C4-2B (cell line): ENCODE measurements around the gene SIT1.
"Not testable (repeated sequence)": the region's sequence is repeated elsewhere in the genome, so short reads cannot be mapped to it uniquely, and the experiment has no call there.

ENCODE experiments used
- H3K27ac ChIP-seq: fragments of 450-650 bp; 2 replicates; pipeline ENCODE4 v1.5.1; 2017
- CTCF ChIP-seq: fragments of 450-650 bp; conservative IDR thresholded peaks from 2 replicates; pipeline ENCODE4 v1.5.1; 2017; ENCODE audit warnings: mild to moderate bottlenecking
- ZFX ChIP-seq: fragments of 450-650 bp; IDR thresholded peaks from 2 replicates; pipeline ENCODE4 v1.6.1; 2017

Gene SIT1

GRCh38 chr9:35639631-35640030 is 11.1 kb downstream of the SIT1 start:
- TF ChIP-seq ZFX, result no peak
- no peak for TF ChIP-seq CTCF
- no peak overlapping the region for H3K27ac ChIP-seq

GRCh38 chr9:35639225-35639624 is 11.5 kb downstream of the SIT1 start:
- not testable (repeated sequence) for H3K27ac ChIP-seq

- H3K27ac ChIP-seq, result not testable (repeated sequence)
Measured at GRCh38 chr9:35638751-35639150, 12.0 kb downstream of the SIT1 start.

GRCh38 chr9:35637427-35637955 is 13.2 kb downstream of the SIT1 start:
- not testable (repeated sequence) for H3K27ac ChIP-seq

GRCh38 chr9:35636877-35637246 is 13.9 kb downstream of the SIT1 start:
- H3K27ac ChIP-seq, result not testable (repeated sequence)

- TF ChIP-seq CTCF (no peak), ZFX (no peak)
- no peak overlapping the region for H3K27ac ChIP-seq
Measured at GRCh38 chr9:35636135-35636876, 14.4 kb downstream of the SIT1 start.

- TF ChIP-seq ZFX (no peak), CTCF (no peak)
- no peak overlapping the region for H3K27ac ChIP-seq
Measured at GRCh38 chr9:35635730-35636129, 15.0 kb downstream of the SIT1 start.

- TF ChIP-seq CTCF (no peak), ZFX (no peak)
- no peak overlapping the region for H3K27ac ChIP-seq
Measured at GRCh38 chr9:35629597-35629996, 21.1 kb downstream of the SIT1 start.

GRCh38 chr9:35628389-35628991 is 22.2 kb downstream of the SIT1 start:
- H3K27ac ChIP-seq, result no peak overlapping the region
- TF ChIP-seq ZFX, result no peak
- no peak for TF ChIP-seq CTCF
